HEK293 (cell line): ENCODE results near the gene WDR82.

Source experiments
- CTCF ChIA-PET: fragments of 350-600 bp; formaldehyde crosslinking; extraction: SDS; loops from one replicate; lab custom pipeline; 2021; ENCODE audit warnings: antibody characterized with exemption; lab: Yijun Ruan, JAX
- POLR2A ChIA-PET: fragments of 300-600 bp; formaldehyde crosslinking; extraction: SDS; loops from one replicate; lab custom pipeline; 2020; ENCODE audit warnings: antibody characterized with exemption, inconsistent platforms; lab: Yijun Ruan, JAX
- H3K27ac ChIP-seq: fragments of 200-500 bp; sonication (Bioruptor generic); 2 replicates; pipeline ENCODE4 v1.5.1; 2014; ENCODE audit warnings: low read depth, low read length, control low read depth, inconsistent platforms; ENCODE audit errors: extremely low read depth
- H3K36me3 ChIP-seq, 2 experiments: fragments of 200-500 bp in 1 of 2; sonication (Bioruptor generic) in 1 of 2; 1 replicate in 1 of 2; 2 replicates in 1 of 2; pipeline ENCODE4 v1.5.1; 2014 to 2017; ENCODE audit warnings: inconsistent platforms in 2 of 2, low read length in 2 of 2; ENCODE audit not compliant: control insufficient read depth in 2 of 2, insufficient read depth in 1 of 2
- H3K4me1 ChIP-seq: fragments of 200-500 bp; sonication (Bioruptor generic); 2 replicates; pipeline ENCODE4 v1.5.1; 2014; ENCODE audit warnings: mild to moderate bottlenecking, low read length, inconsistent platforms; ENCODE audit not compliant: control insufficient read depth, insufficient read depth
- H3K4me3 ChIP-seq: 2 replicates; pipeline ENCODE4 v1.5.1; 2011; ENCODE audit warnings: low read depth, mild to moderate bottlenecking, control low read depth, low read length, moderate library complexity
- H3K9me3 ChIP-seq: fragments of 200-500 bp; sonication (Bioruptor generic); 2 replicates; pipeline ENCODE4 v1.5.1; 2014; ENCODE audit warnings: low read depth, low read length, inconsistent platforms; ENCODE audit not compliant: control insufficient read depth, insufficient read depth
- BCL6B ChIP-seq: fragments of 450-650 bp; formaldehyde crosslinking; IDR thresholded peaks from 2 replicates; pipeline ENCODE4 v1.5.1; 2017; ENCODE audit warnings: missing biosample characterization, missing genetic modification characterization
- GFI1B ChIP-seq: fragments of 450-650 bp; formaldehyde crosslinking; IDR thresholded peaks from 2 replicates; pipeline ENCODE4 v1.5.1; 2016; ENCODE audit warnings: missing biosample characterization, missing genetic modification characterization
- SETDB1 ChIP-seq: IDR thresholded peaks from one replicate; pipeline ENCODE4 v1.6.1; 2017; ENCODE audit warnings: mild to moderate bottlenecking, low read length, moderate library complexity, mixed read lengths; ENCODE audit not compliant: insufficient read length
- ZFHX2 ChIP-seq: fragments of 450-650 bp; formaldehyde crosslinking; conservative IDR thresholded peaks from 2 replicates; pipeline ENCODE4 v1.5.1; 2016; ENCODE audit warnings: missing biosample characterization, missing genetic modification characterization
- ZFP41 ChIP-seq: fragments of 450-650 bp; formaldehyde crosslinking; IDR thresholded peaks from 2 replicates; pipeline ENCODE4 v1.5.1; 2016; ENCODE audit warnings: missing biosample characterization, missing genetic modification characterization, borderline replicate concordance
- ZNF133 ChIP-seq: fragments of 450-650 bp; formaldehyde crosslinking; IDR thresholded peaks from 2 replicates; pipeline ENCODE4 v1.5.1; 2016; ENCODE audit warnings: missing biosample characterization, missing genetic modification characterization
- ZNF174 ChIP-seq: fragments of 450-650 bp; formaldehyde crosslinking; IDR thresholded peaks from 2 replicates; pipeline ENCODE4 v1.5.0; 2017; ENCODE audit warnings: missing biosample characterization, mild to moderate bottlenecking, missing genetic modification characterization
- ZNF184 ChIP-seq: fragments of 450-650 bp; IDR thresholded peaks from 2 replicates; pipeline ENCODE4 v1.5.1; 2018; ENCODE audit warnings: missing biosample characterization, mild to moderate bottlenecking, missing genetic modification characterization
- ZNF23 ChIP-seq: fragments of 450-650 bp; formaldehyde crosslinking; IDR thresholded peaks from 2 replicates; pipeline ENCODE4 v1.5.1; 2016; ENCODE audit warnings: missing biosample characterization, missing genetic modification characterization, borderline replicate concordance
- ZNF341 ChIP-seq: fragments of 450-650 bp; formaldehyde crosslinking; IDR thresholded peaks from 2 replicates; pipeline ENCODE4; 2016; ENCODE audit warnings: low read depth, missing biosample characterization, missing genetic modification characterization
- ZNF37A ChIP-seq: fragments of 450-650 bp; IDR thresholded peaks from 2 replicates; pipeline ENCODE4 v1.5.1; 2018; ENCODE audit warnings: missing biosample characterization, missing genetic modification characterization
- ZNF610 ChIP-seq: fragments of 450-650 bp; formaldehyde crosslinking; IDR thresholded peaks from 2 replicates; pipeline ENCODE4 v1.5.1; 2016; ENCODE audit warnings: missing biosample characterization, missing genetic modification characterization, borderline replicate concordance
- ZNF621 ChIP-seq: fragments of 450-650 bp; formaldehyde crosslinking; IDR thresholded peaks from 2 replicates; pipeline ENCODE4 v1.5.1; 2017; ENCODE audit warnings: missing biosample characterization, missing genetic modification characterization
- ZNF670 ChIP-seq: fragments of 450-650 bp; formaldehyde crosslinking; IDR thresholded peaks from 2 replicates; pipeline ENCODE4 v1.5.1; 2016; ENCODE audit warnings: missing biosample characterization, missing genetic modification characterization, low read depth
- ZNF791 ChIP-seq: fragments of 450-650 bp; formaldehyde crosslinking; IDR thresholded peaks from 2 replicates; pipeline ENCODE4 v1.5.1; 2016; ENCODE audit warnings: missing biosample characterization, missing genetic modification characterization
- TF ChIP-seq, protein P1 (sequence below): fragments of 450-650 bp; formaldehyde crosslinking; optimal IDR thresholded peaks from 2 replicates; pipeline ENCODE3; 2016; ENCODE audit warnings: missing biosample characterization, mild to moderate bottlenecking, missing genetic modification characterization
- TF ChIP-seq, protein P2 (sequence below): fragments of 450-650 bp; formaldehyde crosslinking; conservative IDR thresholded peaks from 2 replicates; pipeline ENCODE4 v1.5.1; 2016; ENCODE audit warnings: low read depth, missing biosample characterization, missing genetic modification characterization
- TF ChIP-seq, protein P3 (sequence below): IDR thresholded peaks from 2 replicates; pipeline ENCODE4 v1.6.1; 2011; ENCODE audit warnings: mild to moderate bottlenecking, low read depth, low read length, borderline replicate concordance

The WDR82 gene

GRCh38 chr3:52297242-52298148, 19.0 kb upstream of the WDR82 start:
- H3K4me1 ChIP-seq = no peaks in the 10 kb centered on the region
- no peak overlapping the region for H3K4me3 ChIP-seq
- no peak overlapping the region for H3K27ac ChIP-seq
- H3K36me3 ChIP-seq = peaks cover 0 to 8% of the 10 kb centered on the region in 2 experiments; a peak in 1 of 3 replicates
- TF ChIP-seq ZFP41 (tag by site-specific recombination) (no peak), SETDB1 (no peak), ZNF23 (tag by site-specific recombination) (no peak), ZNF341 (no peak), ZNF791 (no peak), ZNF670 (tag by site-specific recombination) (no peak), ZFHX2 (tag by site-specific recombination) (no peak), ZNF184 (tag by site-specific recombination) (no peak), ZNF174 (no peak), ZNF610 (tag by site-specific recombination) (no peak), ZNF37A (tag by site-specific recombination) (no peak)
- TF ChIP-seq, protein P1, sequence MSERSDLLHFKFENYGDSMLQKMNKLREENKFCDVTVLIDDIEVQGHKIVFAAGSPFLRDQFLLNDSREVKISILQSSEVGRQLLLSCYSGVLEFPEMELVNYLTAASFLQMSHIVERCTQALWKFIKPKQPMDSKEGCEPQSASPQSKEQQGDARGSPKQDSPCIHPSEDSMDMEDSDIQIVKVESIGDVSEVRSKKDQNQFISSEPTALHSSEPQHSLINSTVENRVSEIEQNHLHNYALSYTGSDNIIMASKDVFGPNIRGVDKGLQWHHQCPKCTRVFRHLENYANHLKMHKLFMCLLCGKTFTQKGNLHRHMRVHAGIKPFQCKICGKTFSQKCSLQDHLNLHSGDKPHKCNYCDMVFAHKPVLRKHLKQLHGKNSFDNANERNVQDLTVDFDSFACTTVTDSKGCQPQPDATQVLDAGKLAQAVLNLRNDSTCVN (tag by site-specific recombination) = no peak
- TF ChIP-seq, protein P2, sequence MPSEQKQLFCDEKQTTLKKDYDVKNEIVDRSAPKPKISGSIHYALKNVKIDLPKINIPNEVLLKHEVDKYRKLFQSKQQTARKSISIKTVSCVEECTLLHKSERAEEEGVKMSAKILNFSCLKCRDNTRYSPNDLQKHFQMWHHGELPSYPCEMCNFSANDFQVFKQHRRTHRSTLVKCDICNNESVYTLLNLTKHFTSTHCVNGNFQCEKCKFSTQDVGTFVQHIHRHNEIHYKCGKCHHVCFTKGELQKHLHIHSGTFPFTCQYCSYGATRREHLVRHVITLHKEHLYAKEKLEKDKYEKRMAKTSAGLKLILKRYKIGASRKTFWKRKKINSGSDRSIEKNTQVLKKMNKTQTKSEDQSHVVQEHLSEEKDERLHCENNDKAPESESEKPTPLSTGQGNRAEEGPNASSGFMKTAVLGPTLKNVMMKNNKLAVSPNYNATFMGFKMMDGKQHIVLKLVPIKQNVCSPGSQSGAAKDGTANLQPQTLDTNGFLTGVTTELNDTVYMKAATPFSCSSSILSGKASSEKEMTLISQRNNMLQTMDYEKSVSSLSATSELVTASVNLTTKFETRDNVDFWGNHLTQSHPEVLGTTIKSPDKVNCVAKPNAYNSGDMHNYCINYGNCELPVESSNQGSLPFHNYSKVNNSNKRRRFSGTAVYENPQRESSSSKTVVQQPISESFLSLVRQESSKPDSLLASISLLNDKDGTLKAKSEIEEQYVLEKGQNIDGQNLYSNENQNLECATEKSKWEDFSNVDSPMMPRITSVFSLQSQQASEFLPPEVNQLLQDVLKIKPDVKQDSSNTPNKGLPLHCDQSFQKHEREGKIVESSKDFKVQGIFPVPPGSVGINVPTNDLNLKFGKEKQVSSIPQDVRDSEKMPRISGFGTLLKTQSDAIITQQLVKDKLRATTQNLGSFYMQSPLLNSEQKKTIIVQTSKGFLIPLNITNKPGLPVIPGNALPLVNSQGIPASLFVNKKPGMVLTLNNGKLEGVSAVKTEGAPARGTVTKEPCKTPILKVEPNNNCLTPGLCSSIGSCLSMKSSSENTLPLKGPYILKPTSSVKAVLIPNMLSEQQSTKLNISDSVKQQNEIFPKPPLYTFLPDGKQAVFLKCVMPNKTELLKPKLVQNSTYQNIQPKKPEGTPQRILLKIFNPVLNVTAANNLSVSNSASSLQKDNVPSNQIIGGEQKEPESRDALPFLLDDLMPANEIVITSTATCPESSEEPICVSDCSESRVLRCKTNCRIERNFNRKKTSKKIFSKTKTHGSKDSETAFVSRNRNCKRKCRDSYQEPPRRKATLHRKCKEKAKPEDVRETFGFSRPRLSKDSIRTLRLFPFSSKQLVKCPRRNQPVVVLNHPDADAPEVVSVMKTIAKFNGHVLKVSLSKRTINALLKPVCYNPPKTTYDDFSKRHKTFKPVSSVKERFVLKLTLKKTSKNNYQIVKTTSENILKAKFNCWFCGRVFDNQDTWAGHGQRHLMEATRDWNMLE (tag by site-specific recombination) = no peak
- no peaks in the 10 kb centered on the region for H3K9me3 ChIP-seq
- ChIA-PET CTCF (interaction anchor here (1.6 kb wide), 1 partner anchor 42 kb away, joined by 7 read pairs; no protein-coding TSS in a partner anchor), POLR2A (no interaction called here)

DNA sequence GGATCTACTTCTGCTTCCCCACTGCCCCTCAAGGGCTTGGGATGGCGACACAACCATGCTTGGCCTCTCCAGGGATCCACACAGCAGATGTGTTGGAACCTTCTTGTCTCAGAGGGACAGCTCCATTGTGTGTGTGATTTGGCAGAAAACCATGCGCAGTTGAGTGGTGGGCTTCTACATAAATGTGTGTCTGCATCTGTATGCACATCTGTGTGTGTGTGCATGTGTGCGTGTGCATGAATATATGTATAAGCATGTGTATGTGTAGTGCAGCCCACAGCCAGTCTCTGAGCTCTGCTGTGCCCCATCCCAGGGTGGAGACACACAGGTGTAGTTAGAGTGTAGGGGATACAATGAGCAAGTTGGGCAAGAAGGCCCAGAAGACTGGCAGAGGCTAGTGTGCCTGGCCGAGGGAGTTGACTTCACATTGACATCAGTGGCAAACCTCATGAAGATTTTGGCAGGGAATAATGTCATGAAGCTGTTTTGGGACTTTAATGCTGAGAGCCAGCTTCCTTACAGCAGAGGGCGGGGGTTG, 17.3 kb upstream of the WDR82 start:
- CTCF ChIA-PET = interaction anchor here (0.8 kb wide), 1 partner anchor 51 kb away, joined by 8 read pairs; no protein-coding TSS in a partner anchor

More for the DNA sequence above, 17.3 kb upstream of the WDR82 start:
- TF ChIP-seq, protein P3, sequence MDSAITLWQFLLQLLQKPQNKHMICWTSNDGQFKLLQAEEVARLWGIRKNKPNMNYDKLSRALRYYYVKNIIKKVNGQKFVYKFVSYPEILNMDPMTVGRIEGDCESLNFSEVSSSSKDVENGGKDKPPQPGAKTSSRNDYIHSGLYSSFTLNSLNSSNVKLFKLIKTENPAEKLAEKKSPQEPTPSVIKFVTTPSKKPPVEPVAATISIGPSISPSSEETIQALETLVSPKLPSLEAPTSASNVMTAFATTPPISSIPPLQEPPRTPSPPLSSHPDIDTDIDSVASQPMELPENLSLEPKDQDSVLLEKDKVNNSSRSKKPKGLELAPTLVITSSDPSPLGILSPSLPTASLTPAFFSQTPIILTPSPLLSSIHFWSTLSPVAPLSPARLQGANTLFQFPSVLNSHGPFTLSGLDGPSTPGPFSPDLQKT = no peak
- TF ChIP-seq ZNF133 (tag by site-specific recombination) (no peak), ZNF621 (tag by site-specific recombination) (no peak), GFI1B (tag by site-specific recombination) (no peak), BCL6B (tag by site-specific recombination) (no peak)
- no peaks in the 10 kb centered on the region for H3K9me3 ChIP-seq
- H3K4me3 ChIP-seq = no peak overlapping the region
- no peaks in the 10 kb centered on the region for H3K4me1 ChIP-seq
- POLR2A ChIA-PET = no interaction called here
- peaks cover 0 to 22% of the 10 kb centered on the region in 2 experiments; a peak in 1 of 3 replicates for H3K36me3 ChIP-seq
- H3K27ac ChIP-seq = no peak overlapping the region
